VCaP (cell line): ENCODE measurements around the gene ACTG1.

Experiments
- H3K27ac ChIP-seq: fragments of 450-650 bp; 2 replicates; pipeline ENCODE4 v1.5.1; 2017
- CTCF ChIP-seq: fragments of 450-650 bp; conservative IDR thresholded peaks from 2 replicates; pipeline ENCODE4 v1.5.1; 2017; ENCODE audit warnings: mild to moderate bottlenecking, moderate library complexity

The ACTG1 gene

DNA sequence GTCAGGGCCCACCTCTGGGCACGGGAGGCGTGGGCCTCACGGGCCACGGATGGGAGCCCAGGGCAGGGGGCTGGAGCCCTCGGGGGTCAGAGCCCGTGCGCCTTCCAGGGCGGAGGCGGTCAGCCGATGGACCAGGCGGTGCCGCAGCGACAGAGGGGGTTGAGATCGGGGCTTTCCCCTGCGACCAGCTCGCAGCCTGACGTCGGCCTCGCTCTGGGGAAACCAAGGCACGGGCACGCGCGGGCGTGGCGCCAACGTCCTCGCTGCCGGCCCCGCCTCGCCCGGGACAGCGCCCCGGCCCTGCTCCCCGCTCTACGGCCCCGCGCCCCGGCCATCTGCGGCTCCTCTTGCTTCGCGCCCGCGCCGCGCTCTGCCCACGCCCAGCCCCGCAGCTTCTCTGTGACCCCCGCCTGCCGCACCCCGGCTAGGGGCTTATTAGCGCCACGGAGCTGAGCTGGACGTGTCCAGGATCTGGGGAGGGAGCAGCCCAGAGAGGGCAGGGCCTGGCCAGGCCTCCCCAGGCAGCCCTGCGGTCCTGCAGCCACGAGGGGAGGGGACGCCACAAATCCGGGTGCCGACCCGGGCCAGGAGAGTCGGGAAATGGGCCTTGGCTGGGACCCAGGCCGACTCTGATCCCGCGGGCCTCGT lies 13.5 kb downstream of the ACTG1 start:
- no peak for TF ChIP-seq CTCF
- H3K27ac ChIP-seq = peak overlapping the region; percentile 45; the same call in 1 of the 2 replicates

DNA sequence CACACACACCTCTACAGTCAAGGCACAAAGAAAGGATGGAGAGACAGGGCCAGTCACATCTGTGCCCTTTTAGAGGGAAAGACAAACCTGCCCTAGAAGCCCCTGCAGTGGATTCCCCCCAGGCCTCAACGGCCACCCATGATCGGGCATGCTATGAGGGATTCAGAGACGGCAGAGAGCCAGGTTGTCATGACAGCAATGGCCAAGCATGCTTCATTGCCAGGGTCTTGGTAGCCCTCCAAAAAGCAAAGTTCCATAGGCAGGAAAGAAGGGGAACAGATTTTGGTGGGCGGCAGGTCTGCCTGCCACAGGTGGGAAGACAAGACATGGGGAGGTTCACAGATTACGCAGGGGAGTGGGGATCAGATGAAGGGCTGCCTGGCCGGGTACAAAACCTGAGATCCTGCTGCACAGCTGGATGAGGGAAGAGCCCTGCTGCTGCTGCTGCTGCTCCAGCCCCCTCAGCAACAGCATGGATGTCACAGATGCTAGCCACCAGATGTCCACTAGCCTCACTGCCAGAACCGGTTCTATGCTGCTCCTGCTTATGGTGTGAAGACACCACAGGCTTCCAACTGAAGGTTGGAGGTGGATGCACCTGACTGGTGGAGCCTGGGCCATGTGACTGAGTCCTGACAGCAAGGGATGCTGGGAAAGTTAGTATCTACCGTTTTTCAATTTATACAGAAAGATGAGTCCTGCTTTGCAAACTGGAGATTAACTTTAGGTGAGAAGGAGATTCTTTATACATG lies 17.8 kb downstream of the ACTG1 start:
- no peak for TF ChIP-seq CTCF

DNA sequence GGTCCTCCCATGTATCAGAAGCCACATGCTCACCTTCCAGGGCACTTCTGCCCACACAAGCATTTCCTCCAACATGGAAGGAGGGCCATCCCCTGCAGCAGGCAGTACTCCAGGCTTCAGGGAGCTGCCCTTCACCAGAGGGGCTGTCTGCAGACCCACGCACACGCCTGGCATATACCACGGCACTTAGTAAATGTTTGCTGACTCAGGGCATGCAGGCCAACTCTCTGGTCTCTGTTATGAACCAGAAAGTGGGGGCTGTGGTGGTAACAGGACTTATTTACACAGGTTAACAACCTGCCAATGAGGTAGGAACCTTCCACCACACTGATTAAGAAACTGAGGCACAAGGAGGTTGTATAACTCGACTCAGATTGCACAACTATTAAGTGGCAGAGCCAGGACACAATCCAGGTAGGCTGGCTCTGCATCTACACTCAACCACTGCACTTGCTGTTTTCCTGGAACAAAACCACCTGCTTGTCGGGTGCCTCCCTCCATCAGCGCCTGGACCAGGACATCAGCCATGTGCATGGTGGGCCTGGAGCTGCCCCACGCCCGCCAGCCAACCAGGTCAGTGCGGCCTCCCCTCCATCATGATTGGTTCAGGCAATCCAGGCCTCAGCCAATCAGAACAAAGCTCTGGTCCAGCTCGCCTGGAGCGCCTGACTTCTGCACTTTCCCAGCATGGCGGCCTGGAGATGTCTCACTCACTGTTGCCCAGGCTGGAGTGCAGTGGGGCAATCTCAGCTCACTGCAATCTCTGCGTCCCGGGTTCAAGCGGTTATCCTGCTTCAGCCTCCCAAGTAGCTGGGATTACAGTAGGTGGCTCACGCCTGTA lies 19.2 kb downstream of the ACTG1 start:
- no peak for TF ChIP-seq CTCF

More for the DNA sequence above, 17.8 kb downstream of the ACTG1 start:
- H3K27ac ChIP-seq = no peak overlapping the region

GRCh38 chr17:81492706-81493105 lies 19.9 kb downstream of the ACTG1 start:
- no peak for TF ChIP-seq CTCF
- no peak overlapping the region for H3K27ac ChIP-seq

More for the DNA sequence above, 19.2 kb downstream of the ACTG1 start:
- no peak overlapping the region for H3K27ac ChIP-seq

GRCh38 chr17:81492202-81492601 lies 20.4 kb downstream of the ACTG1 start:
- TF ChIP-seq CTCF = no peak
- no peak overlapping the region for H3K27ac ChIP-seq

DNA sequence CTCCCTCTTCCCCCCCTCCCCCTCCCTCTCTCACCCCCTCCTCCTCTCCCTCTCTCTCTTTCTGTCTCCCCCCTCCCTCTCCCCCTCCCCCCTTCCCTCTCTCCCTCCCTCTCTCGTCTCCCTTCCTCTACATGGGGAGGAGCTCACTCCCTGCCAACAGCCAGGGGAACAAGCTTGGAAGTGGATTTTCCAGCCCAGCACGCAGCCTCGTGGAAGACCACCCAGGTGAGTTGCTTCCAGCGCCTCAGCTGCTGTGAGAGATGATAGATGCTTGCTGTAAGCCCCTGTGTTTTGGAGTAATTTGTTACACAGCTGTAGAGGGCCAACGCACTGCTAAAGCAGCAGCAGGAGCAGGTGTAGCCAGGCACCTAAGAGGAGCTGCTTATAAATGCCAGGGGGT lies 20.8 kb downstream of the ACTG1 start:
- no peak for TF ChIP-seq CTCF
- H3K27ac ChIP-seq = no peak overlapping the region

GRCh38 chr17:81491181-81491581 lies 21.4 kb downstream of the ACTG1 start:
- H3K27ac ChIP-seq = no peak overlapping the region
- no peak for TF ChIP-seq CTCF
